Stimulated activated CD4-positive, alpha-beta T cell treated with anti-CD3 and anti-CD28 coated beads, Interleukin-2, amount 100 ng/mL, for 4 hours (primary cell): Measurements from ENCODE around the gene PSMD2.
"Not testable (repeated sequence)": the region's sequence is repeated elsewhere in the genome, so short reads cannot be mapped to it uniquely, and the experiment has no call there.

Experiments used
- DNase-seq: peaks from one replicate; pipeline ENCODE4 v3.0.0-alpha.2; 2020; ENCODE audit warnings: low read depth

PSMD2 gene

DNA sequence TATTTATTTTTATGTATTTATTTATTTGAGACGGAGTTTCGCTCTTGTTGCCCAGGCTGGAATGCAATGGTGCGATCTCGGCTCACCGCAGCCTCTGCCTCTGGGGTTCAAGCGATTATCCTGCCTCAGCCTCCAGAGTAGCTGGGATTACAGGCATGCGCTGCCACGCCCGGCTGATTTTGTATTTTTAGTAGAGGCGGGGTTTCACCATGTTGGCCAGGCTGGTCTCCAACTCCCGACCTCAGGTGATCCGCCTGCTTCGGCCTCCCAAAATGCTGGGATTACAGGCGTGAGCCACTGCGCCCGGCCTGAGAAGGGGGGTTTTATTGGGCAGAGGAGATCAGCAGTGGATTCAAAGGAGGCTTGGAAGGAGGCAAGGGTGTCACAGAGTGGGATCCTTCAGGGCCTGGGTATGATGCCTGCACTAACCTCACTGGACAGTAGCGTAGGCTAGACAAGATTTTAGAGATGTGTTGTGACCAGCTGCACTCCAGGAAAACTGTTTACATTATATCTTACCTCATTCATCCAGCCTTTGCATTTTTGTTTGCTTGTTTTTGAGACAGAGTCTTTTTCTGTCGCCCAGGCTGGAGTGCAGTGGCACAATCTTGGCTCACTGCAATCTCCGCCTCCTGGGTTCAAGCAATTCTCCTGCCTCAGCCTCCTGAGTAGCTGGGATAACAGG, 40.6 kb downstream of the PSMD2 start:
- not testable (repeated sequence) for DNase-seq

DNA sequence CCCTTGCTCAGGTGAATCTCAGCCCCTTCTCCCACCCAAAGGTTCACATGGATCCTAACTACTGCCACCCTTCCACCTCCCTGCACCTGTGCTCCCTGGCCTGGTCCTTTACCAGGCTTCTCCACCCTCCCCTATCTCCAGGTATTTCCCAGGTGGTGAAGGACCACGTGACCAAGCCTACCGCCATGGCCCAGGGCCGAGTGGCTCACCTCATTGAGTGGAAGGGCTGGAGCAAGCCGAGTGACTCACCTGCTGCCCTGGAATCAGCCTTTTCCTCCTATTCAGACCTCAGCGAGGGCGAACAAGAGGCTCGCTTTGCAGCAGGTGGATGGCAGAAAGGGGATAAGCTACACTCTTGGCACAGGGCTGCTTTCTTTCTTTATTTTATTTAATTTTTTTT, 42.9 kb downstream of the PSMD2 start:
- DNase-seq: no peak

DNA sequence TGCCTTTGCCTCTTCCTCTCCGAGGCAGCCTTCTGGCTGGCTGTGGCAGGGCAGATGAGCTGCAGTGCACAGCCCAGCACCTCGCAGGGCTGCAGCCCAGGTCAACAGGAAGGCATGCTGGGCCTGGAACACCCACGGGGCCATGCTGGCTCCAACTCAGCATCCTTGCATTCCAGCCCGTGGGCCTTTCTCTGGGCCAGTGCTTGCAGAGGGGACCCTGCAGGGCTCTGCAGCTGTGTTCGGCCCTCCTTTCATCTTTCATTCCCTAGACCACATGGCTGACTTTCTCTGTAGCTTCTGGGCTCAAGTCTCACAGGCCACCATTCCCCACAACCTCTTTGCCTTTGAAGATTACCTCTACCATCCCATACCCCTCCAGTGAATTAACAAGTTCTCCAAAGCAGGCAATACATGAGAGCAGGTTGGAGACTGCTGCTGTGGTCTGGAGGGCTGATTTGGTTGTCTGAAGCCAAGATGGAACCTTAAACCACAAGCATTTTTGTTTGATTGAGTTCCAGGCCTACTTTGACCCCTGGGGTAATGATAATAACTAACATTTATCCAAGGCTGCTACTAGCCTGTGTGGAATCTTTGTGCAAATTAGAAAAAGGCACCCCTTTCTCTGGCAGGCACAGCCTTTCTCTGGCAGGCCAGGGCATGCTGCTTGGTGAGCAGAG, 44.3 kb downstream of the PSMD2 start:
- DNase-seq: no peak

DNA sequence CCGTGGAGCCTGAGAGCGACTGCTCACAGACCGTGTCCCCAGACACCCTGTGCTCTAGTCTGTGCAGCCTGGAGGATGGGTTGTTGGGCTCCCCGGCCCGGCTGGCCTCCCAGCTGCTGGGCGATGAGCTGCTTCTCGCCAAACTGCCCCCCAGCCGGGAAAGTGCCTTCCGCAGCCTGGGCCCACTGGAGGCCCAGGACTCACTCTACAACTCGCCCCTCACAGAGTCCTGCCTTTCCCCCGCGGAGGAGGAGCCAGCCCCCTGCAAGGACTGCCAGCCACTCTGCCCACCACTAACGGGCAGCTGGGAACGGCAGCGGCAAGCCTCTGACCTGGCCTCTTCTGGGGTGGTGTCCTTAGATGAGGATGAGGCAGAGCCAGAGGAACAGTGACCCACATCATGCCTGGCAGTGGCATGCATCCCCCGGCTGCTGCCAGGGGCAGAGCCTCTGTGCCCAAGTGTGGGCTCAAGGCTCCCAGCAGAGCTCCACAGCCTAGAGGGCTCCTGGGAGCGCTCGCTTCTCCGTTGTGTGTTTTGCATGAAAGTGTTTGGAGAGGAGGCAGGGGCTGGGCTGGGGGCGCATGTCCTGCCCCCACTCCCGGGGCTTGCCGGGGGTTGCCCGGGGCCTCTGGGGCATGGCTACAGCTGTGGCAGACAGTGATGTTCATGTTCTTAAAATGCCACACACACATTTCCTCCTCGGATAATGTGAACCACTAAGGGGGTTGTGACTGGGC, 45.7 kb downstream of the PSMD2 start:
- no peak for DNase-seq

DNA sequence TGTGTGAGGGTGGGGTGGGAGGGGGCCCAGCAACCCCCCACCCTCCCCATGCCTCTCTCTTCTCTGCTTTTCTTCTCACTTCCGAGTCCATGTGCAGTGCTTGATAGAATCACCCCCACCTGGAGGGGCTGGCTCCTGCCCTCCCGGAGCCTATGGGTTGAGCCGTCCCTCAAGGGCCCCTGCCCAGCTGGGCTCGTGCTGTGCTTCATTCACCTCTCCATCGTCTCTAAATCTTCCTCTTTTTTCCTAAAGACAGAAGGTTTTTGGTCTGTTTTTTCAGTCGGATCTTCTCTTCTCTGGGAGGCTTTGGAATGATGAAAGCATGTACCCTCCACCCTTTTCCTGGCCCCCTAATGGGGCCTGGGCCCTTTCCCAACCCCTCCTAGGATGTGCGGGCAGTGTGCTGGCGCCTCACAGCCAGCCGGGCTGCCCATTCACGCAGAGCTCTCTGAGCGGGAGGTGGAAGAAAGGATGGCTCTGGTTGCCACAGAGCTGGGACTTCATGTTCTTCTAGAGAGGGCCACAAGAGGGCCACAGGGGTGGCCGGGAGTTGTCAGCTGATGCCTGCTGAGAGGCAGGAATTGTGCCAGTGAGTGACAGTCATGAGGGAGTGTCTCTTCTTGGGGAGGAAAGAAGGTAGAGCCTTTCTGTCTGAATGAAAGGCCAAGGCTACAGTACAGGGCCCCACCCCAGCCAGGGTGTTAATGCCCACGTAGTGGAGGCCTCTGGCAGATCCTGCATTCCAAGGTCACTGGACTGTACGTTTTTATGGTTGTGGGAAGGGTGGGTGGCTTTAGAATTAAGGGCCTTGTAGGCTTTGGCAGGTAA, 46.5 kb downstream of the PSMD2 start:
- no peak for DNase-seq

- no peak for DNase-seq
Observed at GRCh38 chr3:184346480-184347190, 47.6 kb downstream of the PSMD2 start.

DNA sequence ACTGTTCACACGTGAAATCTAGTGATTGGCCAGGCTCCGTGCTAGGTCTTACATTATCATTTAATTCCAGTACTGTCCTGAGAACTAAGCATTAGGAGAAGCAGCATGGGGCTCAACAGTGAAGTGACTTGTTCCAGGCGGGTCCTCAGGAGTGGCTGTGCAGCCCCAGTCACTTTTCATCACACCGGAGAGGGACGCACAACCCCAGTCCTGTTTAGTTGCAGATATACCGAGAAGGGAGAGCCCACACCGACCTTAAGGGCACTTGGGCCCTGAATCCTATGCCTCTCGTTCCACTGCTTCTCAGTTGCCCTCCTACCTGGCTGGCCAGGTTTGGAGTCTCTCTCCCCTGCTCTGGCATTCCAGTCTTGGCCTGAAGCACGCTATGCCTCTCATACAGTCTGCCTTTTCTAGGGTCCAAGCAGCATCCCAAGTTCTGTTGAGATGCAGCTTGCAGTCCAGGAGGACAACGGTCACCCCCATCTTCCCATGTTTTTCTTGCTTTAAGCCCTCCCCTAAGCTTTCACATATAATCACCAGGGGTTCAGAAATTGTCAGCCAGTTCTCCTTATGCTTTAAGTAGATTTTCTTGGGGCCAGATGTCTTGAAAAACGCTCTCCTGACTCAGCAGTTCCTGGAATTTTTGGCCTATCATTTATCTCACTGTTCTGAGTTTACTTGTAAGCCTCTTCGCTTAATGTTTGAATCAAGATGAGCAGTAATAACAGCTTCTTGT, 48.4 kb downstream of the PSMD2 start:
- no peak for DNase-seq

GRCh38 chr3:184348057-184348382, 49.0 kb downstream of the PSMD2 start:
- DNase-seq: no peak

- no peak for DNase-seq
Observed at GRCh38 chr3:184349563-184350470, 50.8 kb downstream of the PSMD2 start.

- DNase-seq: no peak
Observed at GRCh38 chr3:184350618-184351017, 51.6 kb downstream of the PSMD2 start.

DNA sequence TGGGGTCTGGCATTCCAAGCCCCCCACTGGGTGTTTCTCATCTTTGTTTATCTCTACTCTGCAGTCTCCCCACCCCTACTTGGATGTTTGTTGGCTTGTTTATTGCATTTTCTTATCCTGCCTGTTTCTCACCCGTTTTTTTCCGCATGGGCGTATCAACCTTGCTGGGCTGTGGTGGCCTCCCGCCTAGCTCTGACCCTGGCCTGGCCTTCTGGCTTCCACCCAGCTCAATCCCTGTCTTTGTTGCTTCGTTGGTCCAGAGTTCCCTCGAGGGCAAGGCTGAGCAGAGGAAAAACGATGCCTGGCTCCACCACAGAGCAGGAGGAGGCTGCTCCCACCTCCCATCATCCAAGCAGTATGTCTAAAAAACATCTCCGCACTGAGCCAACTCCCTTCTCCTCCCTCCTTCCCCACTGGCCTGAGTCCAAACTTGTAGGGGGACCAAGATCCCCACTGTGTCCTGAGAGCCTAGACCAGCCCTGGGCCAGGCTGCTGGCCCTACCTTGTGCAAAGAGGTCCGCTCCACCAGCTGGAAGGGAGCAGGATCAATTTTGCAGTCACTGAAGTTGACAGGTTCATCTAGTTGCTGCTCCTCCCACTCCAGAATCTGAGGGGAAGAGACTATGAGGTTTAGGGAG, 52.6 kb downstream of the PSMD2 start:
- DNase-seq: no peak

DNA sequence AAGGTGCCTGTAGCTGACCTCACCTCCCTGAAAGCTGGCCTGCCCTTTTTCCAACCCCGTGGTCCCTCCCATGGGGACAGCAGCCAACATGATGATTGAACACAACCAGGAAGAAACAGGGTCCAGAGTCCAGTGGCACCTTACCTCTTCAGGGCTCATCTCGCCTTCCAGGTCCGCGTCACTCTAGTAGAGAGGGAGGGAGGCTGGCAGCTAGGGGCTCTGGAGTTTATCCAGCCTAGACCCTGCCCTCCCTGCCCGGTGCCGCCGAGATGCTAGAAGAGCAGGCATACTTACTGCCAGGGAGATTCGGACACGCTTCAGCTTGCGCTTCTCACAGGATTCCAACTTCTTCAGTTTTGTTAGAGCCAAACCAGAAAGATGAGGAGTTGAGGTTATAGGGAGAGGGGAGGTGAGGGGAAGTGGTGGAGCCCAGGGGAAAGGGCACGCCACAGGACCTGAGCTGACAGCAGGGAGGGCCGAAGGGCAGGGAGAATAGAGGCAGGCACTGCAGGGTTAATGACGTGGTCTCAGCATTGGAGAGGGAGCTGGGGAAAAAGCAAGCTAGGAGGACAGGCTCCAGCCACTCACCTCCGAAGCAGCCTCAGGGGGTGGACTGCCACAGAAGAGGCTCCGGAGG, 53.2 kb downstream of the PSMD2 start:
- DNase-seq: no peak

GRCh38 chr3:184352897-184353545, 54.0 kb downstream of the PSMD2 start:
- no peak for DNase-seq

GRCh38 chr3:184353546-184353941, 54.5 kb downstream of the PSMD2 start:
- DNase-seq: no peak

- DNase-seq: peak; percentile 45
Observed at GRCh38 chr3:184354121-184354728, 55.2 kb downstream of the PSMD2 start.

DNA sequence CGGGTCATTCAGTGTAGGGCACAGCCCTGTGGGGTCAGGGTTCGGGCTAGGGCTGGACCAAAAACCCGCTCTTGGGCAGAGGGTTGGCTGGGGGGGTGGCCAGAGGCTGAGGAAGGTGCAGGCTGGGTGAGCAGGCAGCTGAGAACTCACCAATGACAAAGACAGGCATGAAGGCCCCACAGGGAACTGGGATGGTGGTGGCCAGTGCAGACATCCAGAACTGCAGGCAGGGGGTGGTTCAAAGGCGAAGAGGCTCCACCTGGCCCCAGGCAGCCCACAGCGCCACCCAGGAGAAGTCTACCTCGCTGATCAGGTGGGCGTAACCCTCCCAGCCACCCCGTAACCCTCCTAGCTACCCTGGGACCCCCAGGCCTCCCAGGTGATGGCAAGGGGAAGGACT, 55.7 kb downstream of the PSMD2 start:
- no peak for DNase-seq

- DNase-seq: no peak
Observed at GRCh38 chr3:184355261-184356040, 56.4 kb downstream of the PSMD2 start.
